Skeletal muscle satellite cell (primary cell): ENCODE data around the gene FXYD1.
"Not testable (repeated sequence)": the region's sequence is repeated elsewhere in the genome, so short reads cannot be mapped to it uniquely, and the experiment has no call there.

ENCODE experiments used
- H3K27me3 ChIP-seq: 2 replicates; pipeline ENCODE4 v1.7.0; 2013; ENCODE audit warnings: low read length; ENCODE audit not compliant: control insufficient read depth, insufficient read depth
- H3K36me3 ChIP-seq: 2 replicates; pipeline ENCODE4 v1.7.0; 2013; ENCODE audit warnings: mild to moderate bottlenecking, control low read depth, low read length; ENCODE audit not compliant: insufficient read depth
- H3K4me1 ChIP-seq: 2 replicates; pipeline ENCODE4 v1.7.0; 2013; ENCODE audit warnings: low read length; ENCODE audit not compliant: control insufficient read depth, insufficient read depth
- H3K4me2 ChIP-seq: 2 replicates; pipeline ENCODE4 v1.7.0; 2013; ENCODE audit warnings: mild to moderate bottlenecking, low read length
- H3K4me3 ChIP-seq: 2 replicates; pipeline ENCODE4 v1.7.0; 2013; ENCODE audit warnings: low read length
- H3K9ac ChIP-seq: 2 replicates; pipeline ENCODE4 v1.7.0; 2013; ENCODE audit warnings: mild to moderate bottlenecking, low read depth, low read length, moderate library complexity
- H3K9me3 ChIP-seq: replicated peaks from 2 replicates; pipeline ENCODE4 v1.7.0; 2013; ENCODE audit warnings: mild to moderate bottlenecking, control low read depth, low read length

FXYD1 gene

GRCh38 chr19:35128398-35129057 lies 10.1 kb upstream of the FXYD1 start:
- H3K9me3 ChIP-seq: no peaks in the 10 kb centered on the region
- H3K36me3 ChIP-seq: no peaks in the 10 kb centered on the region
- H3K27me3 ChIP-seq: peaks cover 62% of the 10 kb centered on the region
- H3K9ac ChIP-seq: no peak overlapping the region
- no peak overlapping the region for H3K4me3 ChIP-seq
- peaks cover 14% of the 10 kb centered on the region for H3K4me1 ChIP-seq
- H3K4me2 ChIP-seq: no peak overlapping the region

- not testable (repeated sequence) for H3K4me2 ChIP-seq, H3K9ac ChIP-seq, H3K4me1 ChIP-seq, H3K4me3 ChIP-seq, H3K9me3 ChIP-seq, H3K36me3 ChIP-seq
- peaks cover 70% of the 10 kb centered on the region for H3K27me3 ChIP-seq
Measured at GRCh38 chr19:35129724-35130274, 8.8 kb upstream of the FXYD1 start.

- no peak overlapping the region for H3K9ac ChIP-seq
- H3K4me1 ChIP-seq: no peaks in the 10 kb centered on the region
- H3K9me3 ChIP-seq: no peaks in the 10 kb centered on the region
Measured at GRCh38 chr19:35130761-35131720, 7.6 kb upstream of the FXYD1 start.

GRCh38 chr19:35132254-35132653 lies 6.4 kb upstream of the FXYD1 start:
- Histone ChIP-seq H3K4me2 (no peak overlapping the region), H3K9ac (no peak overlapping the region), H3K9me3 (no peaks in the 10 kb centered on the region), H3K36me3 (no peaks in the 10 kb centered on the region), H3K27me3 (peaks cover 63% of the 10 kb centered on the region), H3K4me1 (no peaks in the 10 kb centered on the region), H3K4me3 (no peak overlapping the region)

More at GRCh38 chr19:35130761-35131720, 7.6 kb upstream of the FXYD1 start:
- H3K36me3 ChIP-seq: no peaks in the 10 kb centered on the region
- H3K27me3 ChIP-seq: peaks cover 64% of the 10 kb centered on the region
- no peak overlapping the region for H3K4me3 ChIP-seq
- H3K4me2 ChIP-seq: no peak overlapping the region

- H3K4me3 ChIP-seq: no peak overlapping the region
- H3K27me3 ChIP-seq: peaks cover 62% of the 10 kb centered on the region
- no peaks in the 10 kb centered on the region for H3K36me3 ChIP-seq
- H3K4me1 ChIP-seq: peaks cover 2% of the 10 kb centered on the region
- H3K4me2 ChIP-seq: no peak overlapping the region
- H3K9me3 ChIP-seq: no peaks in the 10 kb centered on the region
- H3K9ac ChIP-seq: no peak overlapping the region
Measured at GRCh38 chr19:35133826-35134225, 4.8 kb upstream of the FXYD1 start.

GRCh38 chr19:35134601-35135242 lies 3.9 kb upstream of the FXYD1 start, which contains the start of gene LGI4:
TSS of gene LGI4 (minus strand) at chr19:35135059. CDS start at chr19:35134680, 379 bp downstream.
- Histone ChIP-seq H3K4me2 (no peak within 1 kb of the TSS), H3K36me3 (no peaks in the 10 kb centered on the region), H3K27me3 (peaks cover 68% of the 10 kb centered on the region), H3K9ac (no peak within 1 kb of the TSS), H3K9me3 (no peaks in the 10 kb centered on the region), H3K4me3 (no peak within 1 kb of the TSS), H3K4me1 (peaks cover 11% of the 10 kb centered on the region)

- H3K9me3 ChIP-seq: no peaks in the 10 kb centered on the region
- peaks cover 69% of the 10 kb centered on the region for H3K27me3 ChIP-seq
- H3K4me1 ChIP-seq: peaks cover 11% of the 10 kb centered on the region
- no peak overlapping the region for H3K4me2 ChIP-seq
- no peak overlapping the region for H3K9ac ChIP-seq
- H3K36me3 ChIP-seq: no peaks in the 10 kb centered on the region
- H3K4me3 ChIP-seq: no peak overlapping the region
Measured at GRCh38 chr19:35135389-35135909, 3.2 kb upstream of the FXYD1 start.

GRCh38 chr19:35136231-35136630 lies 2.4 kb upstream of the FXYD1 start:
- Histone ChIP-seq H3K4me1 (peaks cover 14% of the 10 kb centered on the region), H3K9me3 (no peaks in the 10 kb centered on the region), H3K36me3 (no peaks in the 10 kb centered on the region), H3K4me2 (no peak overlapping the region), H3K4me3 (no peak overlapping the region), H3K9ac (no peak overlapping the region), H3K27me3 (peaks cover 70% of the 10 kb centered on the region)

GRCh38 chr19:35136977-35137702 lies 1.5 kb upstream of the FXYD1 start:
- Histone ChIP-seq H3K27me3 (peaks cover 70% of the 10 kb centered on the region), H3K4me3 (no peak overlapping the region), H3K4me2 (no peak overlapping the region), H3K4me1 (peaks cover 14% of the 10 kb centered on the region), H3K9ac (no peak overlapping the region), H3K36me3 (no peaks in the 10 kb centered on the region), H3K9me3 (no peaks in the 10 kb centered on the region)

GRCh38 chr19:35140207-35140961 lies 1.8 kb downstream of the FXYD1 start:
- peak overlapping the region; percentile 25 for H3K4me2 ChIP-seq
- H3K4me3 ChIP-seq: no peak overlapping the region
- H3K36me3 ChIP-seq: no peaks in the 10 kb centered on the region
- peaks cover 14% of the 10 kb centered on the region for H3K4me1 ChIP-seq
- H3K9me3 ChIP-seq: no peaks in the 10 kb centered on the region
- peaks cover 65% of the 10 kb centered on the region for H3K27me3 ChIP-seq
- H3K9ac ChIP-seq: no peak overlapping the region
